CD4-positive, alpha-beta memory T cell (primary cell): Measurements from ENCODE around the gene DOCK3. TPM values are rescaled to one million over a fixed set of nuclear protein-coding genes. Genes with fewer than 3 reads are reported as not detected.

Experiments used
- CTCF ChIA-PET: fragments of 350-600 bp; sonication (Branson Sonifier 250); formaldehyde crosslinking; loops from one replicate; lab custom pipeline; 2021; ENCODE audit warnings: inconsistent platforms; ENCODE audit not compliant: partially characterized antibody; lab: Charles Lee
- POLR2A ChIA-PET: fragments of 350-600 bp; sonication (Branson Sonifier 250); formaldehyde crosslinking; loops from one replicate; lab custom pipeline; 2021; ENCODE audit not compliant: partially characterized antibody; lab: Charles Lee
- DNase-seq, 5 donors: peaks; one replicate each; pipeline versions ENCODE4 v3.0.0 to v3.0.0-alpha.2; 2020 to 2022; ENCODE audit warnings: mixed read lengths in 1 of 5
- H3K27ac ChIP-seq: one replicate; pipeline ENCODE4 v1.7.0; 2013; ENCODE audit warnings: low read depth, low read length
- H3K27me3 ChIP-seq: 2 replicates; pipeline ENCODE4 v1.7.0; 2013; ENCODE audit warnings: mild to moderate bottlenecking, low read length, moderate library complexity; ENCODE audit not compliant: insufficient read depth
- H3K36me3 ChIP-seq: 2 replicates; pipeline ENCODE4 v1.7.0; 2013; ENCODE audit warnings: mild to moderate bottlenecking, low read length, moderate library complexity; ENCODE audit not compliant: insufficient read depth
- H3K4me1 ChIP-seq: 2 replicates; pipeline ENCODE4 v1.7.0; 2013; ENCODE audit warnings: mild to moderate bottlenecking, low read length, moderate library complexity; ENCODE audit not compliant: insufficient read depth
- H3K4me3 ChIP-seq, 2 donors: one replicate each; pipeline ENCODE4 v1.7.0; 2013; ENCODE audit warnings: low read length in 2 of 2, mild to moderate bottlenecking in 1 of 2
- H3K9me3 ChIP-seq, 2 donors: one replicate each; pipeline ENCODE4 v1.7.0; 2013; ENCODE audit warnings: low read length in 2 of 2, control low read depth in 1 of 2; ENCODE audit not compliant: control insufficient read depth in 1 of 2
- H3K27ac Mint-ChIP-seq, 7 donors: one replicate each; pipeline ENCODE4 v1.8.0; 2020 to 2021; ENCODE audit warnings: mixed read lengths in 7 of 7, mild to moderate bottlenecking in 6 of 7, inconsistent platforms in 3 of 7, moderate library complexity in 3 of 7
- H3K27me3 Mint-ChIP-seq, 2 donors: one replicate each; pipeline ENCODE4 v1.8.0; 2020 to 2021; ENCODE audit warnings: mixed read lengths in 2 of 2
- H3K36me3 Mint-ChIP-seq, 2 donors: one replicate each; pipeline ENCODE4 v1.8.0; 2020 to 2021; ENCODE audit warnings: mixed read lengths in 2 of 2, inconsistent platforms in 1 of 2, mild to moderate bottlenecking in 1 of 2
- H3K4me1 Mint-ChIP-seq, 4 donors: one replicate each; pipeline ENCODE4 v1.8.0; 2020 to 2021; ENCODE audit warnings: mixed read lengths in 4 of 4, mild to moderate bottlenecking in 1 of 4
- H3K4me3 Mint-ChIP-seq, 8 donors: one replicate each; pipeline ENCODE4 v1.8.0; 2020 to 2021; ENCODE audit warnings: mixed read lengths in 8 of 8, mild to moderate bottlenecking in 7 of 8, moderate library complexity in 6 of 8, inconsistent platforms in 3 of 8
- H3K9me3 Mint-ChIP-seq, 8 donors: one replicate each; pipeline ENCODE4 v1.8.0; 2020 to 2021; ENCODE audit warnings: mixed read lengths in 8 of 8, mild to moderate bottlenecking in 5 of 8, inconsistent platforms in 3 of 8, moderate library complexity in 1 of 8
- intact Hi-C: fragments of 100-400 bp; cut with micrococcal nuclease; formaldehyde crosslinking; loops from one replicate; pipeline ENCODE4 v1.15.1; 2023
- polyA plus RNA-seq, 2 donors: library from polyadenylated mRNA; unstranded; fragments of 300-500 nt; fragmentation: Illumina TruSeq; gene quantifications; one replicate each; pipeline ENCODE4 v1.2.3, GENCODE V29; 2021
- total RNA-seq, 2 experiments: library from RNA; stranded (reverse); gene quantifications; one replicate each; pipeline ENCODE4 v1.2.3, GENCODE V29; 2021

Gene DOCK3
- total and polyA plus RNA-seq, 4 experiments from 2014 or later: 0.04 to 2.6 (median 1.3) TPM

- Histone ChIP-seq H3K36me3 (no peaks in the 10 kb centered on the region), H3K27me3 (no peaks in the 10 kb centered on the region), H3K4me3 (no peak overlapping the region), H3K4me1 (no peaks in the 10 kb centered on the region), H3K27ac (no peak overlapping the region), H3K9me3 (no peaks in the 10 kb centered on the region)
- no peak for DNase-seq
- ChIA-PET POLR2A (interaction anchor here (0.9 to 6.4 kb wide), 3 partner anchors 24 to 44 kb away, joined by 3 to 89 read pairs (median 4); partner anchors contain the start of genes CISH and MAPKAPK3), CTCF (interaction anchor here (0.8 to 12.1 kb wide), 3 partner anchors 21 to 82 kb away, joined by 3 to 375 read pairs (median 4); partner anchors contain the start of genes CISH and MAPKAPK3)
- Mint-ChIP-seq H3K4me3 (no peak overlapping the region), H3K27me3 (no peaks in the 10 kb centered on the region), H3K36me3 (no peaks in the 10 kb centered on the region), H3K27ac (peak overlapping the region in 5 of 7 donors; percentile 15 to 80 (median 58)), H3K4me1 (peaks cover 0 to 6% (median under 1%) of the 10 kb centered on the region in 4 donors), H3K9me3 (no peaks in the 10 kb centered on the region)
- intact Hi-C loops: no loop called here
Measured at GRCh38 chr3:50655009-50655830, 19.5 kb upstream of the DOCK3 start.

- Histone ChIP-seq H3K9me3 (no peaks in the 10 kb centered on the region), H3K27me3 (no peaks in the 10 kb centered on the region), H3K27ac (no peak overlapping the region), H3K36me3 (no peaks in the 10 kb centered on the region), H3K4me1 (no peaks in the 10 kb centered on the region), H3K4me3 (no peak overlapping the region)
- Mint-ChIP-seq H3K36me3 (no peaks in the 10 kb centered on the region), H3K27ac (peak overlapping the region in 2 of 7 donors; percentile 27 to 30), H3K4me1 (peaks cover 0 to 6% (median under 1%) of the 10 kb centered on the region in 4 donors), H3K9me3 (no peaks in the 10 kb centered on the region), H3K27me3 (no peaks in the 10 kb centered on the region), H3K4me3 (no peak overlapping the region)
- ChIA-PET CTCF (interaction anchor here (0.8 to 12.1 kb wide), 3 partner anchors 21 to 114 kb away, joined by 3 to 375 read pairs (median 3); partner anchors contain the start of genes CISH and MAPKAPK3), POLR2A (interaction anchor here (0.9 to 6.4 kb wide), 3 partner anchors 40 to 88 kb away, joined by 3 to 89 read pairs (median 4); partner anchors contain the start of gene MAPKAPK3)
- intact Hi-C loops: no loop called here
- no peak for DNase-seq
Measured at GRCh38 chr3:50656417-50657195, 18.1 kb upstream of the DOCK3 start.

DNA sequence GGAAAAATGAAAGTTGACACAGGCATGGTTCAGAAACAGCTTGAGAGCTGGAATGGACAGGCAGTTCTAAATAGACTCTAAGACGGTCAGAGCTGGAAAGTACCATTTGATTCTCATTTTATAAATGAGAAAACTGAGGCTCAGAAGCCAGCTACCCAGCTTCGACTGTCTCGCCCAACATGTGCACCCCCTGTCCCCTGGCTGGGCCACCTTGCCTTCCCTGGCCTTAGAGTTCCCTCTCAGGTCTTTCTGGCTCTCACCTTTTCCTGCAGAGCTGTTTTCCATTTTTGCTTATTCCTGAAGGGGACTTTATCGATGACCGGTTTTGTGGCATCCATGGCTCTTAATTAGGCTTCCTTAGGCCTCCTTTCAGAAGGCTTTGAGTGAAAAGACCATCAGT lies 17.3 kb upstream of the DOCK3 start:
- Mint-ChIP-seq H3K27me3 (no peaks in the 10 kb centered on the region), H3K9me3 (no peaks in the 10 kb centered on the region), H3K36me3 (no peaks in the 10 kb centered on the region), H3K4me3 (no peak overlapping the region), H3K4me1 (peaks cover 0 to 6% (median under 1%) of the 10 kb centered on the region in 4 donors), H3K27ac (peak overlapping the region in 1 of 7 donors; percentile 68)
- DNase-seq: no peak
- no peaks in the 10 kb centered on the region for H3K9me3 ChIP-seq
- H3K27me3 ChIP-seq: no peaks in the 10 kb centered on the region
- intact Hi-C loops: no loop called here
- no peak overlapping the region for H3K27ac ChIP-seq
- H3K4me1 ChIP-seq: no peaks in the 10 kb centered on the region
- ChIA-PET CTCF (interaction anchor here (0.8 to 12.1 kb wide), 3 partner anchors 22 to 115 kb away, joined by 3 to 375 read pairs (median 3); partner anchors contain the start of genes CISH and MAPKAPK3), POLR2A (interaction anchor here (0.9 to 1.7 kb wide), 3 partner anchors 37 to 89 kb away, joined by 3 to 4 read pairs (median 4); no protein-coding TSS in a partner anchor)
- H3K4me3 ChIP-seq: no peak overlapping the region
- H3K36me3 ChIP-seq: no peaks in the 10 kb centered on the region

DNA sequence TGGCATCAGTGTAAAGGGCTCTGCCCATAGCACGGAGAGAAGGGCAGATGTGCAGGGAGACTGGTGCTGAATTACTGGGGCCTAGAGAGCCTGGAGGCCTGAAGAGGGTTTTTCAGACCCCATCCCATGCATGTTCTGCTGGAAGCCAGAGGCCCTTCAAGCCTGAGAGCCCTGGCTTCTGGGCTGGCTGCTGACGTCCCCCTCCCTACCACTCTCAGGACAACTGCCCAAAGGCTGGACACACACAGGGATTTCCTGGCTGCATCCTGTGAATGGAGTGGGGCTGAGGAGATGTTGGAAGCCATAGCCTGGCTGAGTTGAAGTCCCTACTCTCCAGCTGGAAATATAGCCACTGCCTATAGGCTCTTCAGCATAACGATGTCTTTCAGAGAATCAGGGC lies 16.9 kb upstream of the DOCK3 start:
- no peak for DNase-seq
- no peaks in the 10 kb centered on the region for H3K36me3 ChIP-seq
- no peak overlapping the region for H3K27ac ChIP-seq
- H3K36me3 Mint-ChIP-seq: no peaks in the 10 kb centered on the region
- H3K27me3 Mint-ChIP-seq: no peaks in the 10 kb centered on the region
- no peak overlapping the region for H3K4me3 ChIP-seq
- H3K9me3 Mint-ChIP-seq: no peaks in the 10 kb centered on the region
- no peaks in the 10 kb centered on the region for H3K4me1 ChIP-seq
- POLR2A ChIA-PET: interaction anchor here (1.3 to 1.7 kb wide), 2 partner anchors 38 to 48 kb away, joined by 4 read pairs; no protein-coding TSS in a partner anchor
- intact Hi-C loops: no loop called here
- H3K4me3 Mint-ChIP-seq: no peak overlapping the region
- peak overlapping the region in 1 of 7 donors; percentile 86 for H3K27ac Mint-ChIP-seq
- H3K27me3 ChIP-seq: no peaks in the 10 kb centered on the region
- H3K4me1 Mint-ChIP-seq: peaks cover 0 to 6% (median under 1%) of the 10 kb centered on the region in 4 donors
- CTCF ChIA-PET: interaction anchor here (0.8 to 12.1 kb wide), 3 partner anchors 23 to 115 kb away, joined by 3 to 375 read pairs (median 3); partner anchors contain the start of genes CISH and MAPKAPK3
- no peaks in the 10 kb centered on the region for H3K9me3 ChIP-seq

DNA sequence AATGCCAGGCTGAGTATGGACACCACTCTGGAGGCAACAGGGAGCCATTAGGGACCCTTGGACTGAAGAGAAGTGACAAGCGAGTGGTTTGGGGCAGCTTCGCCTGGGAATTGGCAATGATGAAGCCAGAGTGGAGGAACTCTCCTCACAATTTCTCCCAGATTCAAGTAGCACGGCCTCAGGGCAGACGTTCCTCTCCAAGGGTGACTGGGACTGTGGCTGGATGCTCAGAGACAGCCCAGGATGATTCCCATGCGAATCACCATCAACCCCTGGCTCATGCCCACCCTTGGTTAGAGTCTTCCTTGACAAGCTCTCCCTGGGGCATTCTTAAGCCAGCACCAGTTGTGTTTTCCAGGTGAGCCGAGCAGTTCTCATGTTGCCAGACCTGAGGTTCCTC lies 16.3 kb upstream of the DOCK3 start:
- H3K4me3 ChIP-seq: no peak overlapping the region
- no peaks in the 10 kb centered on the region for H3K36me3 ChIP-seq
- DNase-seq: no peak
- Mint-ChIP-seq H3K4me1 (peaks cover 0 to 5% (median under 1%) of the 10 kb centered on the region in 4 donors), H3K4me3 (no peak overlapping the region), H3K27me3 (no peaks in the 10 kb centered on the region), H3K9me3 (no peaks in the 10 kb centered on the region), H3K36me3 (no peaks in the 10 kb centered on the region), H3K27ac (peak overlapping the region in 1 of 7 donors; percentile 42)
- H3K27me3 ChIP-seq: no peaks in the 10 kb centered on the region
- CTCF ChIA-PET: interaction anchor here (12.1 kb wide), 1 partner anchor 38 kb away, joined by 375 read pairs; the partner anchor contains the start of genes CISH and MAPKAPK3
- POLR2A ChIA-PET: interaction anchor here (1.7 kb wide), 1 partner anchor 38 kb away, joined by 4 read pairs; no protein-coding TSS in a partner anchor
- intact Hi-C loops: no loop called here
- no peaks in the 10 kb centered on the region for H3K4me1 ChIP-seq
- no peaks in the 10 kb centered on the region for H3K9me3 ChIP-seq
- no peak overlapping the region for H3K27ac ChIP-seq

GRCh38 chr3:50658831-50659230 lies 15.9 kb upstream of the DOCK3 start:
- CTCF ChIA-PET: interaction anchor here (12.1 kb wide), 1 partner anchor 38 kb away, joined by 375 read pairs; the partner anchor contains the start of genes CISH and MAPKAPK3
- no peaks in the 10 kb centered on the region for H3K9me3 Mint-ChIP-seq
- H3K27me3 Mint-ChIP-seq: no peaks in the 10 kb centered on the region
- H3K36me3 ChIP-seq: no peaks in the 10 kb centered on the region
- no peak overlapping the region for H3K4me3 ChIP-seq
- H3K36me3 Mint-ChIP-seq: no peaks in the 10 kb centered on the region
- H3K9me3 ChIP-seq: no peaks in the 10 kb centered on the region
- intact Hi-C loops: no loop called here
- H3K4me1 Mint-ChIP-seq: peaks cover 0 to 5% (median under 1%) of the 10 kb centered on the region in 4 donors
- no peak overlapping the region for H3K27ac Mint-ChIP-seq
- no peaks in the 10 kb centered on the region for H3K27me3 ChIP-seq
- POLR2A ChIA-PET: interaction anchor here (1.7 kb wide), 1 partner anchor 39 kb away, joined by 4 read pairs; no protein-coding TSS in a partner anchor
- DNase-seq: no peak
- no peak overlapping the region for H3K4me3 Mint-ChIP-seq
- H3K27ac ChIP-seq: no peak overlapping the region
- no peaks in the 10 kb centered on the region for H3K4me1 ChIP-seq
